Measurements from ENCODE around the gene UBE2L6.

Gene UBE2L6

DNA sequence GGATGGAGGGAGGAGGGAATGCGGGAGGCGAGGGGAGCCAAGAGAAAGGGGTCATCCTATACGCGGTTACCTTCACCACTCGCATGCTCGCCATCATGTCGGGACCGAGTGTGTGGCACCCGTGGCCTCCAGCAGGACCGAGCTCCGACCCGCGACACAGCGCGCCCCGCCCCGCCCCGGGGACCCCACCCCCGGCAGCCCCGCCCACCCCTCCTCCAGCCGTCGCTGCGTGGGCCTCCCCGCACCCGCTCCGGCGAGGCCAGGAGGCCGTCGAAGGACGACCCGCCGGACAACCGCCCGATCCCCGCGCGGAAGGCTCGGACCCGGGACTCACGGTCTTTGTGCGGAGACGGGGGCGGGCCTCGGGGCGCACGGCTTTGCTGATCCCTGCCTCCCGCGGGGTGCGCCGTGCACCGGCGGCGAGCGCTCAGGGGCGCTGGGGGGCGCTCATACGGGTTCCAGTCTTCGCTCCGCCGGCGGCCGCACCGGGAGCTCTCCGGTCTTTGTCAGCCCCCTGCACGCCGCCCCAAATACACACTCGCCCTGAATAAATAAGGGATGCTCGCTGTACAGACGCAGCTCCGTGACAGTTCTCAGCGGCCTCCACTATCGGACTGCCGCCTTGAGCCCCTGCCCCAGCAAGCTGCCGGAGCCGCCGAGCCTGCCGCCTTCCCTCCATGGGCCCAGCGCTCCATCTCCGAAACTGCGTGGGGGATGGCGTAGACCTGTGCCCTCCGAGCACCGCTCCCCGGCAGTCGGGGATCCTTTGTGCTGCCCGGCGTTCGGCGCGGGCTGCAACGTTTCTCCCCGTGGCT, at the start of gene UBE2L6:
UBE2L6 (minus strand) TSS at position 158 of the 815 bp plus-strand sequence; CDS start at position 97, 61 bp downstream.
- peak; percentile 26 to 39 for DNase-seq

GRCh38 chr11:57616595-57616994, 49.1 kb upstream of the UBE2L6 start:
- no peak for DNase-seq

- DNase-seq: no peak
Measured at GRCh38 chr11:57615308-57615707, 47.8 kb upstream of the UBE2L6 start.

- DNase-seq: no peak
Measured at GRCh38 chr11:57614234-57614772, 46.8 kb upstream of the UBE2L6 start.

GRCh38 chr11:57610170-57610569, 42.7 kb upstream of the UBE2L6 start:
- no peak for DNase-seq

DNA sequence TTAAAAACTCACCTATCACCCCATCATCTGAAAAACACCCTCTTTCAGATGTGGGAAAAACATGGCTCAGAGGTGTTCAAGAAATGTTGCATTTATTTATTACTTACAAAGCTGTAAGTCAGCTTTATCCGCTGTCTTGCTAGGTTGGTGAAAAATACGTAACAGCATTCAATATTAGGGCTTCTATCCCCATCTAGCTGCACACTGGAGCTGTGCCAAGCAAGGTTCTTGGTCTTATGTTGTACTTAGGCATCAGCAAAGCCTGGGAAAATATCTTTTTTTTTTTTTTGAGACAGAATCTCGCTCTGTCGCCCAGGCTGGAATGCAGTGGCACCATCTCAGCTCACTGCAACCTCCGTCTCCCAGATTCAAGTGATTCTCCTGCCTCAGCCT, 37.6 kb upstream of the UBE2L6 start:
- no peak for DNase-seq

DNA sequence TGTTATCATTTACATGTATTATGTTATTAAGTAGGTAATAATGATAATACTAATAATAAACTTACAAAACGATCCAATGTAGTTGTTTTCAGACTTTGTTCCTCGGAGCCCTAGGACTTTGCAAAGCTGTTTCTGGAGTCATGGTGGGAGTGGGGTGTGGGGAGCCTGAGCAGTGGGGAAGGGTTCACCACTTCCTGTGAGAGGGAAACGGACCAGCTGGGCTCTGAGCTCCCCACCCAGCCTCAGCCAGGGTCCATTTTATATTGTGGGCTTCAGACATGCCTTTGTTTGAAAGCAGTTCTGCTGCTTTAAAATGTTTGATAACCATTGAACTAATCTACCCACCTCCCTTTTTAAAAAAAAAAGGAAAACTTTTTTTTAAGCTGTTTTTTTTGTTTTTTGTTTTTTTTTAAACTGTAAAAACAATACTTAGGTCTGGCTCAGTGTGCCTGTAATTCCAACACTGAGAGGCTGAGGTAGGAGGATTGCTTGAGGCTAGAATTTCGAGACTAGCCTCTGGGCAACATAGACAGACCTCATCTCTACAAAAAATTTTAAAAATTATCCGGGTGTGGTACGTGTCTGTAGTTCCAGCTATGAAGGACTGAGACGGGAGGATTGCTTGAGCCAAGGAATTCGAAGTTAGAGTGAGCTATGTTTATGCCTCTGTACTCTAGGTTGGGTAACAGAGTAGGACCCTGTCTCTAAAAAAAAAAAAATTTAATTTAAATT, 37.0 kb upstream of the UBE2L6 start:
- no peak for DNase-seq

- no peak for DNase-seq
Measured at GRCh38 chr11:57601297-57601696, 33.8 kb upstream of the UBE2L6 start.

- DNase-seq: no peak
Measured at GRCh38 chr11:57599381-57599780, 31.9 kb upstream of the UBE2L6 start.

GRCh38 chr11:57598831-57599155, 31.3 kb upstream of the UBE2L6 start:
- no peak for DNase-seq

DNA sequence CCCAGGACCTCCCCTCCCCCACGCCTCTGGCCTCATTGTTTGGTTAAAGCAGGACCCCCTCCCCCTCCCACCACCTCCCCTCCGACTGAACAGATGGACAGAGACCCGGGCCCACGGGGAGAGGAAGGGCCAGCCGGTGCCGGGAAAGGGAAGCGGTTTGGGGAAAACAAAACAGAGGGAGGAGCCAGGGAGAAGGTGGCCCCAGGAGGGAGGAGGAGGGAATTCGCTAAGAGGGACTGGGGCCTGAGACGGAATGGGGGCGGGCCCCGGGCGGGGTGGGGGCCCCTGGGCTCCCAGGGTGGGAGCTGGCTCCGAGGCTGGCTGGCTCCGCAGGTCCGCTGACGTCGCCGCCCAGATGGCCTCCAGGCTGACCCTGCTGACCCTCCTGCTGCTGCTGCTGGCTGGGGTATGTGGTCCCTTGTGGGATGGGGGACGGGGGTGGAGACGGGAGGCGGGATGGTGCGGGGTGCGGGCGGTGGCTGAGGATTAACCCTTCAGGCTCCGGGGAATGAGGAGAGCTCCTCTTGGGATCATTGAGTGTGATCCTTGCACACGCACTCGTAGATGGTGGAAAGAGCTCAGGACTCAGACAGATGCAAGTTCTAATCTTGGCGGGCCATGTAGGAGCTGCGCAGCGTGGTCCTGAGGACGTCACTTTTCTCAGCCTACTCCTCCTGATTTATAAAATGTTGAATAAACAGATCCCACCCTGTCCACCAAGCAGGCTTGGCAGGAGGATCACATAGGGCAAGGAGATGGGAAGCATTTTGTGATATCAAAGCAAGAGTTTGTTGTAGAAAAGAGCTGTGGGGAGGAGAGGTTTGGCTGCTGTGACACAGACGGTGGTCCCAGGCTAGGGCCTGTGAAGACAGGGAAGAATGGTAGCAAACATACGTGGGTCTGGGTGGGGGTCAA, 30.7 kb upstream of the UBE2L6 start:
- peak; percentile 8 to 10 for DNase-seq

DNA sequence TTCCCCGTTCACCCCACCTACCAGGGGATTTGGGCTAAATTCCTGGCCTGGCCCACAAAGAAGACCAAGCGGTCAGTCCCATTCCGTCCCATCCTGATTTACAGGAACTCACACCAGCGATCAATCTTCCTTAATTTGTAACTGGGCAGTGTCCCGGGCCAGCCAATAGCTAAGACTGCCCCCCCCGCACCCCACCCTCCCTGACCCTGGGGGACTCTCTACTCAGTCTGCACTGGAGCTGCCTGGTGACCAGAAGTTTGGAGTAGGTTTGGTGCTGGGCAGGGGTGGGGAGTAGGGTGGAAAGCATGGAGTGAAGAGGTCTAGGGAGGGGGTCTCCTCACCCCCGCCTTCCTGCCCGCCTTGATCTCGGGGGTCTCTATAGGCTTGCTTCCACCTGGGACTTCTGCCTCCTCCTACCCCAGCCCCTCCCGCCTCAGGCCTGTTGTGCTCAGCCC, 30.0 kb upstream of the UBE2L6 start, which contains the start of gene SERPING1:
SERPING1 (plus strand) TSS at position 225 of the 455 bp plus-strand sequence. CDS start 586 bp downstream, outside the sequence.
- DNase-seq: no peak

GRCh38 chr11:57596266-57596885, 28.9 kb upstream of the UBE2L6 start:
- DNase-seq: no peak

DNA sequence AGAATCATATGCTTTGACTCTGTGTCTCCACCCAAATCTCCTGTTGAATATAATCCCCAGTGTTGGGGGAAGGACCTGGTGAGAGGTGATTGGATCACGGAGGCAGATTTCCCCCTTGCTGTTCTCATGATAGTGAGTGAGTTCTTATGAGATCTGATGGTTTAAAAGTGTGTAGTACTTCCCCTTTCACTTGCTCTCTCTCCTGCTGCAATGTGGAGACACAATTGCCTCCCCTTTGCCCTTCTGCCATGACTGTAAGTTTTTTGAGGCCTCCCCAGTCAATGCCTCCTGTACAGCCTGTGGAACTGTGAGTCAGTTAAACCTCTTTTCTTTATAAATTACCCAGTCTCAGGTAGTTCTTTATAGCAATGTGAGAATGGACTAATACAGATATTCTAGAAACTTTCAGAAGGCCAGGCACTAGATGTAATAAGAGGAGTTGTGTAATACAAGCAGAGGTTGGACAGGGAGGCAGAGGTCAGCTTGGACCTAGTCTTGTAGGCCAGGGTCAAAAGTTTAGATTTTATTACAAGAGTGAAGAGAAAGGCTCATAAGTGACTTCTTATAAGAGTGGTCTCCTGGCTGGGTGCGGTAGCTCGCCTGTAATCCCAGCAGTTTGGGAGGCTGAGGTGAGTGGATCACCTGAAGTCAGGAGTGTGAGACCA, 20.7 kb upstream of the UBE2L6 start:
- peak; percentile 20 to 41 for DNase-seq

DNA sequence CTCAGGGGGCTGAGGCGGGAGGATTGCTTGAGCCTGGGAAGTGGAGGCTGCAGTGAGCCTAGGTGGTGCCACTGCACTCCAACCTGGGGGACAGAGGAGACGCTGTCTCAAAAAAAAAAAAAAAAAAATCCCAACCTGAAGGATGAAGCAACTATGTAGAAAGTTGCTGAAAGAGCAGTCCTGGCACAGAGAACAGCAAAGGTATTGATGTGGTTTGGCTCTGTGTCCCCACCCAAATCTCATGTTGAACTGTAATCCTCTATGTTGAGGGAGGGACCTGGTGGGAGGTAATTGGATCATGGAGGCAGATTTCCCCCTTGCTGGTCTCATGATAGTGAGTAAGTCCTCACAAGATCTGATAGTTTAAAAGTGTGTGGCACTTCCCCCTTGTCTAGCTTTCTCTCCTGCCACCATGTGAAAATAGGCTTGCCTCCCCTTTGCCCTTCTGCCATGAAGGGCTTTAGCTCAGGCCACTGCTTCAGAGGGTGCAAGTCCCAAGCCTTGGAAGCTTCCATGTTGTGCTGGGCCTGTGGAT, 19.3 kb upstream of the UBE2L6 start:
- peak; percentile 9 to 52 for DNase-seq

GRCh38 chr11:57585301-57585700, 17.8 kb upstream of the UBE2L6 start:
- peak; percentile 3 to 47 for DNase-seq

DNA sequence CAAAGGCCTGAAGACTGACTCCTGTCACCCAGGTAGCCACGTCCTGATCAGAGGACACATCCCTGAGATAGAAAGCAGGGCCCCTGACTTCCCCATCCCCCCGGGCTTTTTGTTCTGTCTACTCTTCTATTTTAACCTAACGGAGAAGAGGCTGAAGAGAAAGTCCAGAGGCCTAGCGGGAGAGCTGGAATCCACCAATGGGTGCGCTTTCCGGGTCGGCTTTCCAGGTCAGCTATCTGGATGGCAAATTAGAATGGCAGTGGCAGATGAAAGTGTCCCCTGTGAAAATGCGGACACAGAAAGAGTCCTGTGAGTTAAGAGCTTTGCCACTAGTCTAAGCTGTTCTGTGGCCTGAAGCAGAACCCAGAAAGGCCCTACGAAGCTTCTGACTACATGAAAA, 16.9 kb upstream of the UBE2L6 start:
- DNase-seq: no peak

DNA sequence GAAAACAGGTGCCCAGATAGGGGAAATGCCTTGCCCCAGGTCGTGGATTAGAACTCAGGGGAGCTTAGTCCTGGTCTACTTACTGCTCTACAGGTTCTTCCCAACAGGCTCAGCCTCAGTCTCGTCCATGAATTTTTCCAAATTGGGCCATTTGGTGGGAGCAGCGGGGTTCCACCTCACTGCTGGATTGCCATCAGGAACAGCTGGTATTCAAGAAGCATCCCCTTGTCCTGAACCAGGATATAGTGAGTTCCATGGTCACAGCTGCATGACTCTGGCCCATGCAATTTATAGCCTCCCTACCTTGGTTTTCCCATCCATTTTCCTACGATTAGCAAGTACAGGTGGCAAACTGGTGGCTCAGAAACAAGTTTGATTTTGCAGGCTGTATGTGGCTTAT, 6.6 kb upstream of the UBE2L6 start:
- DNase-seq: no peak

GRCh38 chr11:57571606-57572005, 4.1 kb upstream of the UBE2L6 start:
- peak; percentile 27 to 42 for DNase-seq

- peak; percentile 73 to 99 for DNase-seq
Measured at GRCh38 chr11:57568330-57568766, 876 bp upstream of the UBE2L6 start.

GRCh38 chr11:57566905-57567514, 462 bp downstream of the UBE2L6 start:
- peak; percentile 40 to 53 for DNase-seq

Measured in inflammatory macrophage treated with lipopolysaccharide for 1 hour (primary cell).